Measurements from ENCODE around the gene SLC44A4. TPM values are rescaled to one million over a fixed set of nuclear protein-coding genes. Genes with fewer than 3 reads are reported as not detected.
A peak's percentile ranks its signal among the peaks of the same experiment; 100 is the strongest.

SLC44A4 gene
- total and polyA plus RNA-seq, 4 donors = 0.13 to 2.4 (median 0.17) TPM; not detected in 1

DNA sequence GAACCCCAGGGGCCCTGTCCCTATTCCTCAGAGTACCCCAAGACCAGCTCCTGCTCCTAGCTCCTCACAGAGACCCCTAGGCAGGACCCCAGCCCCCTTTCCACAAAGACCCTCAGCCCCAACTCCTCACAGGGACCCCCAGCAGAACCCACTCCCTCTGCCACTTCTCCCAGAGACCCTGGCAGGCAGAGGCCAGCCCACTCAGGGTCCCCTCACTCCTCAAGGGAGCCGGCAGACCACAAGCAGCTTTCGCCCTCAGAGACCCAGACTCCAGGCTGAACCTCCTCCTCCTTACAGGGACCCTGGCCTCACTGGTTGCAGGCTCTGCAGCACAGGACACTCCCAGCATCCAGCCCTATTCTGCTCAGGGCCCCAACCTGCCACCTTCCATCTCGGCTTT lies 575 bp downstream of the SLC44A4 start (continued):
- TF ChIP-seq, protein P1, sequence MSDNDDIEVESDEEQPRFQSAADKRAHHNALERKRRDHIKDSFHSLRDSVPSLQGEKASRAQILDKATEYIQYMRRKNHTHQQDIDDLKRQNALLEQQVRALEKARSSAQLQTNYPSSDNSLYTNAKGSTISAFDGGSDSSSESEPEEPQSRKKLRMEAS (IDR thresholded peaks at IDR 0.05) = no peak
- TF ChIP-seq EGR1 (IDR thresholded peaks at IDR 0.05; ENCODE audit: low read depth in 2 of 2) (no peak), FOXA1 (IDR thresholded peaks at IDR 0.05) (no peak)

DNA sequence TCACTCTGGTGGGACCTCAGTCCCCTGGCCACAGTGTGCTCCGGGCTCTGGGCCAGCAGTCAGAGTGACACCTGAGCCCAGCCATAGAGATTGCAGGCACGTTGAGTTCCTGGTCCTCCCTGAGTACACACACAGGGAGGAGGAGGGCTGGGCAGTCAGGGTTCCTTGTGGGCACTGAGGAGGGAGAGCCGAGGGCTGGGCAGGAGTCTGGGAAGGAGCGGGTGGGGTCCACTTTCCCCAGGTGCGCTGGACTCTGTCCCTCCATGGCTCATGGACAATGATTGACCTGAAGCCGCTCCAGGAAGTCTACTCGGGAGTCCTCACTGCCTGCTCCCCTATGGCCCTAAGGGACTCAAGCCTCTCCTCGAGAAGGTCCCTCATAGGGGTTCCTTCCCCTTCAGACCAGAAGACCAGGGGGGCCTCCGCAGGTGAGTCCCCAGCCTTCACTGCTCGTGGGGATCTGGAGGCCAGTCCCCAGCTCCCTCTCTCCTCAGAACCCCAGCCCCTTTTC lies 1.1 kb downstream of the SLC44A4 start:
- Histone ChIP-seq H3K4me1 (ENCODE audit: control insufficient read depth in 4 of 4, insufficient read depth in 4 of 4, low read length in 3 of 4) (no peaks in the 10 kb centered on the region), H3K27ac (ENCODE audit: low read depth in 1 of 2, low read length in 2 of 2) (no peak overlapping the region), H3K4me3 (ENCODE audit: low read depth in 1 of 3, low read length in 3 of 3) (no peak overlapping the region), H3K36me3 (ENCODE audit: control insufficient read depth in 4 of 4, insufficient read depth in 3 of 4, low read depth in 1 of 4, low read length in 3 of 4) (peaks cover 2 to 26% (median 10%) of the 10 kb centered on the region in 4 donors), H3K27me3 (ENCODE audit: control insufficient read depth in 4 of 4, insufficient read depth in 4 of 4, low read length in 3 of 4) (no peaks in the 10 kb centered on the region), H3K9ac (ENCODE audit: low read depth in 1 of 2, low read length in 2 of 2) (no peak overlapping the region), H3K9me3 (ENCODE audit: control insufficient read depth in 4 of 4, low read length in 3 of 4) (no peaks in the 10 kb centered on the region)
- WGBS = 65% methylated on average over 10 of the region's 10 CpGs
- peak; percentile 60 for DNase-seq (ENCODE audit: low spot score)
- TF ChIP-seq HNF4G (IDR thresholded peaks at IDR 0.05) = no peak
- no peak for TF ChIP-seq TAF1 (conservative IDR thresholded peaks at IDR 0.05)
- TF ChIP-seq RXRA (IDR thresholded peaks at IDR 0.05) = no peak
- TF ChIP-seq FOXA1 (IDR thresholded peaks at IDR 0.05) = no peak
- TF ChIP-seq, protein P2, sequence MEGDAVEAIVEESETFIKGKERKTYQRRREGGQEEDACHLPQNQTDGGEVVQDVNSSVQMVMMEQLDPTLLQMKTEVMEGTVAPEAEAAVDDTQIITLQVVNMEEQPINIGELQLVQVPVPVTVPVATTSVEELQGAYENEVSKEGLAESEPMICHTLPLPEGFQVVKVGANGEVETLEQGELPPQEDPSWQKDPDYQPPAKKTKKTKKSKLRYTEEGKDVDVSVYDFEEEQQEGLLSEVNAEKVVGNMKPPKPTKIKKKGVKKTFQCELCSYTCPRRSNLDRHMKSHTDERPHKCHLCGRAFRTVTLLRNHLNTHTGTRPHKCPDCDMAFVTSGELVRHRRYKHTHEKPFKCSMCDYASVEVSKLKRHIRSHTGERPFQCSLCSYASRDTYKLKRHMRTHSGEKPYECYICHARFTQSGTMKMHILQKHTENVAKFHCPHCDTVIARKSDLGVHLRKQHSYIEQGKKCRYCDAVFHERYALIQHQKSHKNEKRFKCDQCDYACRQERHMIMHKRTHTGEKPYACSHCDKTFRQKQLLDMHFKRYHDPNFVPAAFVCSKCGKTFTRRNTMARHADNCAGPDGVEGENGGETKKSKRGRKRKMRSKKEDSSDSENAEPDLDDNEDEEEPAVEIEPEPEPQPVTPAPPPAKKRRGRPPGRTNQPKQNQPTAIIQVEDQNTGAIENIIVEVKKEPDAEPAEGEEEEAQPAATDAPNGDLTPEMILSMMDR (IDR thresholded peaks at IDR 0.05; ENCODE audit: low read depth, low read length, missing input control) = no peak
- TF ChIP-seq EGR1 (IDR thresholded peaks at IDR 0.05; ENCODE audit: low read depth in 2 of 2) = no peak

DNA sequence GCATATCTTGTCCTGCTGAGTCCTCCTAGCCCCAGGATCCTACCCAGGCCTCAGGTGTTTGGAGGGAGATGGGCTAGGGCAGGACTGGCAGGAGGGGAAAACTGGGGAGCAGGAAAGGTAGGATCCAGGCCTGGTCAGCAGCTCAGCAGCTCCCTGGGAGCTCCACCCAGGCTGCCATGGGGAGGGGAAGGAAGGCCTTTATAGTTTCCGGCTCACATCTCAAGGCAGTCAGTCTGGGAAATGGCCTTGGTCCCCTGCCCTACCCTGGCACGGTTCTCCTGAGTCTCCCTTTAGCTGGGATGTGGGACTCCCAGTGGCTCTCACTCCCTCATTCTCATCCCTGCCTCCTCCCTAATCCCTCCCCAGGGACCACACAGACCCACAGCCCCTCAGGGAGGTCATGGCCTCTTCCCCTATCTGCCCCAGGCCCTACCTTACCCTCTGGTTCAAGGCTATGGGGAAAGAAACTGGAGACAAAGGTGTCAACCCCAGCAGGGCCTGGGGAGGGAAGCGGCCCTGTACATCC lies 1.6 kb downstream of the SLC44A4 start:
- no peak overlapping the region for H3K4me3 ChIP-seq (ENCODE audit: low read depth in 1 of 3, low read length in 3 of 3)
- H3K36me3 ChIP-seq (ENCODE audit: control insufficient read depth in 4 of 4, insufficient read depth in 3 of 4, low read depth in 1 of 4, low read length in 3 of 4) = peaks cover 0 to 21% (median 9%) of the 10 kb centered on the region in 4 donors
- H3K27me3 ChIP-seq (ENCODE audit: control insufficient read depth in 4 of 4, insufficient read depth in 4 of 4, low read length in 3 of 4) = no peaks in the 10 kb centered on the region
- H3K27ac ChIP-seq (ENCODE audit: low read depth in 1 of 2, low read length in 2 of 2) = no peak overlapping the region
- no peaks in the 10 kb centered on the region for H3K9me3 ChIP-seq (ENCODE audit: control insufficient read depth in 4 of 4, low read length in 3 of 4)
- no peak overlapping the region for H3K9ac ChIP-seq (ENCODE audit: low read depth in 1 of 2, low read length in 2 of 2)
- no peaks in the 10 kb centered on the region for H3K4me1 ChIP-seq (ENCODE audit: control insufficient read depth in 4 of 4, insufficient read depth in 4 of 4, low read length in 3 of 4)
- no peak for TF ChIP-seq SP1 (IDR thresholded peaks at IDR 0.05)
- no peak for TF ChIP-seq RAD21 (IDR thresholded peaks at IDR 0.05)
- DNase-seq (ENCODE audit: low spot score) = no peak
- WGBS = 70% methylated on average over 3 of the region's 3 CpGs

DNA sequence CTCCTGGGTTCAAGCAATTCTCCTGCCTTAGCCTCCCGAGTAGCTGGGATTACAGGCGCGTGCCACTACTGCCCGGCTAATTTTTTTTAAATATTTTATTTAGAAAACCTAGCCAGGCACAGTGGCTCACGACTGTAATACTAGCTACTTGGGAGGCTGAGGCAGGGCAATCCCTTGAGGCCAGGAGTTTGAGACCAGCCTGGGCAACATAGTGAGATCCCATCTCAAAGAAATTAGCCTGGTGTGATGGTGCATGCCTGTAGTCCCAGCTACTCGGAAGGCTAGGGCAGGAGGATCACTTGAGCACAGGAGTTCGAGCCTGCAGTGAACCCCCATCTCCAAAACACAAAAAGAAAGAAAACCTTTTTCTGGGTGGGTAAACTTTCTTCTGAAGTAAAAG lies 2.4 kb downstream of the SLC44A4 start:
- H3K4me3 ChIP-seq (ENCODE audit: low read depth in 1 of 3, low read length in 3 of 3) = no peak overlapping the region
- H3K9ac ChIP-seq (ENCODE audit: low read depth in 1 of 2, low read length in 2 of 2) = no peak overlapping the region
- DNase-seq (ENCODE audit: low spot score) = no peak
- H3K36me3 ChIP-seq (ENCODE audit: control insufficient read depth in 4 of 4, insufficient read depth in 3 of 4, low read depth in 1 of 4, low read length in 3 of 4) = peaks cover 0 to 16% (median 8%) of the 10 kb centered on the region in 4 donors
- no peaks in the 10 kb centered on the region for H3K4me1 ChIP-seq (ENCODE audit: control insufficient read depth in 4 of 4, insufficient read depth in 4 of 4, low read length in 3 of 4)
- no peaks in the 10 kb centered on the region for H3K27me3 ChIP-seq (ENCODE audit: control insufficient read depth in 4 of 4, insufficient read depth in 4 of 4, low read length in 3 of 4)
- H3K9me3 ChIP-seq (ENCODE audit: control insufficient read depth in 4 of 4, low read length in 3 of 4) = no peaks in the 10 kb centered on the region
- WGBS = 93% methylated on average over 7 of the region's 7 CpGs
- no peak overlapping the region for H3K27ac ChIP-seq (ENCODE audit: low read depth in 1 of 2, low read length in 2 of 2)
- TF ChIP-seq, protein P3, sequence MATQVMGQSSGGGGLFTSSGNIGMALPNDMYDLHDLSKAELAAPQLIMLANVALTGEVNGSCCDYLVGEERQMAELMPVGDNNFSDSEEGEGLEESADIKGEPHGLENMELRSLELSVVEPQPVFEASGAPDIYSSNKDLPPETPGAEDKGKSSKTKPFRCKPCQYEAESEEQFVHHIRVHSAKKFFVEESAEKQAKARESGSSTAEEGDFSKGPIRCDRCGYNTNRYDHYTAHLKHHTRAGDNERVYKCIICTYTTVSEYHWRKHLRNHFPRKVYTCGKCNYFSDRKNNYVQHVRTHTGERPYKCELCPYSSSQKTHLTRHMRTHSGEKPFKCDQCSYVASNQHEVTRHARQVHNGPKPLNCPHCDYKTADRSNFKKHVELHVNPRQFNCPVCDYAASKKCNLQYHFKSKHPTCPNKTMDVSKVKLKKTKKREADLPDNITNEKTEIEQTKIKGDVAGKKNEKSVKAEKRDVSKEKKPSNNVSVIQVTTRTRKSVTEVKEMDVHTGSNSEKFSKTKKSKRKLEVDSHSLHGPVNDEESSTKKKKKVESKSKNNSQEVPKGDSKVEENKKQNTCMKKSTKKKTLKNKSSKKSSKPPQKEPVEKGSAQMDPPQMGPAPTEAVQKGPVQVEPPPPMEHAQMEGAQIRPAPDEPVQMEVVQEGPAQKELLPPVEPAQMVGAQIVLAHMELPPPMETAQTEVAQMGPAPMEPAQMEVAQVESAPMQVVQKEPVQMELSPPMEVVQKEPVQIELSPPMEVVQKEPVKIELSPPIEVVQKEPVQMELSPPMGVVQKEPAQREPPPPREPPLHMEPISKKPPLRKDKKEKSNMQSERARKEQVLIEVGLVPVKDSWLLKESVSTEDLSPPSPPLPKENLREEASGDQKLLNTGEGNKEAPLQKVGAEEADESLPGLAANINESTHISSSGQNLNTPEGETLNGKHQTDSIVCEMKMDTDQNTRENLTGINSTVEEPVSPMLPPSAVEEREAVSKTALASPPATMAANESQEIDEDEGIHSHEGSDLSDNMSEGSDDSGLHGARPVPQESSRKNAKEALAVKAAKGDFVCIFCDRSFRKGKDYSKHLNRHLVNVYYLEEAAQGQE (IDR thresholded peaks at IDR 0.05) = no peak
- TF ChIP-seq FOXA1 (IDR thresholded peaks at IDR 0.05) (no peak), NR2F2 (IDR thresholded peaks at IDR 0.05) (no peak), RAD21 (IDR thresholded peaks at IDR 0.05) (no peak), RXRA (IDR thresholded peaks at IDR 0.05) (no peak), HNF4G (IDR thresholded peaks at IDR 0.05) (no peak), YY1 (IDR thresholded peaks at IDR 0.05) (no peak), TAF1 (conservative IDR thresholded peaks at IDR 0.05) (no peak)
- TF ChIP-seq, protein P4, sequence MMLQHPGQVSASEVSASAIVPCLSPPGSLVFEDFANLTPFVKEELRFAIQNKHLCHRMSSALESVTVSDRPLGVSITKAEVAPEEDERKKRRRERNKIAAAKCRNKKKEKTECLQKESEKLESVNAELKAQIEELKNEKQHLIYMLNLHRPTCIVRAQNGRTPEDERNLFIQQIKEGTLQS (IDR thresholded peaks at IDR 0.05) = no peak
- TF ChIP-seq, protein P1 (IDR thresholded peaks at IDR 0.05) = no peak
- TF ChIP-seq, protein P5, sequence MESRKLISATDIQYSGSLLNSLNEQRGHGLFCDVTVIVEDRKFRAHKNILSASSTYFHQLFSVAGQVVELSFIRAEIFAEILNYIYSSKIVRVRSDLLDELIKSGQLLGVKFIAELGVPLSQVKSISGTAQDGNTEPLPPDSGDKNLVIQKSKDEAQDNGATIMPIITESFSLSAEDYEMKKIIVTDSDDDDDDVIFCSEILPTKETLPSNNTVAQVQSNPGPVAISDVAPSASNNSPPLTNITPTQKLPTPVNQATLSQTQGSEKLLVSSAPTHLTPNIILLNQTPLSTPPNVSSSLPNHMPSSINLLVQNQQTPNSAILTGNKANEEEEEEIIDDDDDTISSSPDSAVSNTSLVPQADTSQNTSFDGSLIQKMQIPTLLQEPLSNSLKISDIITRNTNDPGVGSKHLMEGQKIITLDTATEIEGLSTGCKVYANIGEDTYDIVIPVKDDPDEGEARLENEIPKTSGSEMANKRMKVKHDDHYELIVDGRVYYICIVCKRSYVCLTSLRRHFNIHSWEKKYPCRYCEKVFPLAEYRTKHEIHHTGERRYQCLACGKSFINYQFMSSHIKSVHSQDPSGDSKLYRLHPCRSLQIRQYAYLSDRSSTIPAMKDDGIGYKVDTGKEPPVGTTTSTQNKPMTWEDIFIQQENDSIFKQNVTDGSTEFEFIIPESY (IDR thresholded peaks at IDR 0.05) = no peak
- TF ChIP-seq, protein P2 (IDR thresholded peaks at IDR 0.05; ENCODE audit: low read depth, low read length, missing input control) = no peak
